HG03060 (cell line): ENCODE data around the gene TMPRSS7.
"Not testable (repeated sequence)": the region's sequence is repeated elsewhere in the genome, so short reads cannot be mapped to it uniquely, and the experiment has no call there.

Experiments used
- ATAC-seq: cut with Tn5 transposase; IDR thresholded peaks from one replicate; pipeline ENCODE4 v1.9.1; 2021; ENCODE audit warnings: low read depth, moderate number of reproducible peaks; ENCODE audit not compliant: unreplicated experiment

Gene TMPRSS7

GRCh38 chr3:112056451-112056929, 22.0 kb downstream of the TMPRSS7 start:
- ATAC-seq: no peak

DNA sequence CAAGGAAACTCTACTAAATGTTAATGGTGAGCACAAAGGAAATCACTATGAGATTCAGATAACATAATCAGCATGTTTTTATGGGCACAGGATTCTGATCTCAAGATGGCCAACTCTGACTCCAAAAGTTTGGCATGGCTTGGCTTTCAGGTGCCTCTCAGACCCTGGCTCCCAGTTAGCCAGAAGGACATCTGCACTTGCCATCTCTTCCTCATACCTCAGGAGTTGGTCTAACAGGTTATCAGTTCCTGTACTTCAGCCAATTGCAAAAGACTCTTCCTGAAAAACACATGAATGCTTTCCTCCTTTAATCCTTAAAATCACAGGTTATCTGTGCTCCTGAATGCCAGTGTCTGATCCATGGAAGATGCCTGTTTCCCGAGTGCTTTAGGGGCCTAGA, 25.0 kb downstream of the TMPRSS7 start:
- ATAC-seq: no peak

GRCh38 chr3:112061152-112061551, 26.6 kb downstream of the TMPRSS7 start:
- ATAC-seq: no peak

DNA sequence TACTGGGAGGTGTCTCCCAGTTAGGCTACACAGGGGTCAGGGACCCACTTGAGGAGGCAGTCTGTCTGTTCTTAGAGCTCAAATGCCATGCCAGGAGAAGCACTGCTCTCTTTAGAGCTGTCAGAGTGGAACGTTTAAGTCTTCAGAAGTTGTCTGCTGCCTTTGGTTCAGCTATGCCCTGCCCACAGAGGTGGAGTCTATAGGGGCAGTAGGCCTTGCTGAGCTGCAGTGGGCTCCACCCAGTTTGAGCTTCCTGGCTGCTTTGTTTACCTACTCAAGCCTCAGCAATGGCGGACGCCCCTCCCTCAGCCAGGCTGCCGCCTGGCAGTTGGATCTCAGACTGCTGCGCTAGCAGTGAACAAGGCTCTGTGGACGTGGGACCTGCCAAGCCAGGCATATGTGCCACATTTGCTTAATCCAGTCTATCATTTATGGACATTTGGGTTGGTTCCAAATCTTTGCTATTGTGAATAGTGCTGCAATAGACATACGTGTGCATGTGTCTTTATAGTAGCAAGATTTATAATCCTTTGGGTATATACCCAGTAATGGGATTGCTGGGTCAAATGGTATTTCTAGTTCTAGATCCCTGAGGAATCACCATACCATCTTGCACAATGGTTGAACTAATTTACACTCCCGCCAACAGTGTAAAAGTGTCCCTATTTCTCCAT, 38.0 kb downstream of the TMPRSS7 start:
- ATAC-seq: not testable (repeated sequence)

DNA sequence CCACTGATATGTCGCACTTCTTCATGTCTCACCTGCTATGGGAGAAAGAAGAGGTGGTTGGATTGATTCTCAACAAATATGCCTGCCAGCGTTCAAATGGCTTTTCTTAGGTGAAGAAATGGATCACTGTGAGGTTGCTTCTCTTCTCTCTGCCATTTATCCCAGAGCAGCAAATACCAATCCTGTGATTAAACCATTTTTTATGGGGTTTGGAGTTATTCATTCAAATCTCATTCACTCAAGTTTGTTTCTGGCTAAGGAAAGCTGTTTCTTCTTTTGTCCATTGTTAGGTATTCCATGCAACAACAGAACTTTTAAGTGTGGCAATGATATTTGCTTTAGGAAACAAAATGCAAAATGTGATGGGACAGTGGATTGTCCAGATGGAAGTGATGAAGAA, 39.5 kb downstream of the TMPRSS7 start:
- no peak for ATAC-seq

- no peak for ATAC-seq
Observed at GRCh38 chr3:112074616-112075497, 40.3 kb downstream of the TMPRSS7 start.

DNA sequence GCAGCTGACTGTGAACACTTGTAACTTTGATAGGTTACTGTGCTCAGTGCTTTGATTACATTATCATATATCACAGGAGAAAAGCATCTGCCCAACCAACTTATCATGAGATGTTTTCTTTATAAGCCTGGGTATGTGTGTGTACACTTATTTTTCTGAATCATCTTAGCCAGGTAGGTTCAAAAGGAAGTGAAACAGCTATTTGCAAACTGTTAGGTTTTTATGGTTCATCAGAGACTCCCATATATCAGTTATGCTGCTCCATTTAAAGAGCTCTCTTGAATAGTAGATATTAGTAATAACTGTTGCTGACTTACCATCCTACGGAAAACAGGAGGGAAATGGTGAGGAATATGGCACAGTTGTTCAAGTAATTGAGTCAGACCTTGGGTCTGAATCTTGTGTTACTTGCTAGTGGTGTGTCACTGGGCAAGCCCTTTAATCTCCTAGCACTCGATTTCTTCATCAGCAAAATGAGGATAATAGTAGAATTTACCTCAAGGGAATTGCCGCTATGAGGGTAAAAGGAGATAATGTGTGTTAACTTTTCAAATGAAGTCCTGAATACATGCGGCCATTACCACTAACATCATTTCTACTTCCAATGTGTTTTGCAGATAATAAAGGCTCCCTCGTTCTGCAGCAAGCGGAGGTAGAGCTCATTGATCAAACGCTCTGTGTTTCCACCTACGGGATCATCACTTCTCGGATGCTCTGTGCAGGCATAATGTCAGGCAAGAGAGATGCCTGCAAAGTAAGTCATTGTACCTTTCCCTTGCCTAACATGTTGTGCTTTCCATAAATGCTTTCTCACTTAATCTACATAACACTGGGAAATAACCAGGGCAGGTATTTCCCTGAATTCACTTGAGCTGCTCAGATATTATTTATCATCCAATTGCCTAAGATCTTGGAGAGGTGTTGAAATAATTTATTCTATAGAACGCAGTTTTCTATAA, 43.9 kb downstream of the TMPRSS7 start:
- ATAC-seq: no peak

- no peak for ATAC-seq
Observed at GRCh38 chr3:112083239-112083638, 48.7 kb downstream of the TMPRSS7 start.

DNA sequence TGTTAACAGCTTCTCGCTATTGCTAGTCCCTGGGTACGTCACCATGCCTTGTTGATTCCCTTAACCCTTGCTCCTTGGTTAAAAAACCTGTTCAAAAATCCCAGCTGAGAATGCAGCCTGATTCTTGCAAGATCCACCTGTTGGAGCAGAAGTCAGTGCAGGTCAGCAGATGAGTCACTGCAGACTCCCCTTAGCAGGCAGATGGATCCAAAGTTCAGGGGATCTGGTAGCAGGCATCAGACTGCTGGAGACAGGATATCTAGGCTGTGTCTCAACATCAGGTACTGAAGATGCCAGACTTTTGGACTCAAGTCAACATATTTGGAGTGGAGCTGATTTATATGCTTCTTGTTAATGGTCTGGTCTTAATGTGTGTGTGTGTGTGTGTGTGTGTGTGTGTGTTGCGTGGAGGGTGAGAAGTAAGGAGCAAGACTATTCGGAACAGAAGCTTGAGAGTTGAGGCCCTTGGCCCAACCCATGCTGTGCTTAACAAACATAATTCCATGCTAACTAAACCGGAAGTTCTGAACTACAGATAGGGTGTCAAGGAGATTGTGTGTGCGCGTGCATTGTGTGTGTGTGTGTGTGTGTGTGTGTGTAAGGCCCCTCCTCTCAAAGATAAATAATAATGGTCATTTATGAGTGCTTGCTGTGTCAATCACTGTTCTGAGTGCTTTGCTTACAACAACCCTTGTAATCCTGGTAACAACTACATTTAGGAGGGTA, 50.6 kb downstream of the TMPRSS7 start:
- ATAC-seq: no peak

- peak; percentile 7 for ATAC-seq
Observed at GRCh38 chr3:112085735-112086075, 51.2 kb downstream of the TMPRSS7 start.

DNA sequence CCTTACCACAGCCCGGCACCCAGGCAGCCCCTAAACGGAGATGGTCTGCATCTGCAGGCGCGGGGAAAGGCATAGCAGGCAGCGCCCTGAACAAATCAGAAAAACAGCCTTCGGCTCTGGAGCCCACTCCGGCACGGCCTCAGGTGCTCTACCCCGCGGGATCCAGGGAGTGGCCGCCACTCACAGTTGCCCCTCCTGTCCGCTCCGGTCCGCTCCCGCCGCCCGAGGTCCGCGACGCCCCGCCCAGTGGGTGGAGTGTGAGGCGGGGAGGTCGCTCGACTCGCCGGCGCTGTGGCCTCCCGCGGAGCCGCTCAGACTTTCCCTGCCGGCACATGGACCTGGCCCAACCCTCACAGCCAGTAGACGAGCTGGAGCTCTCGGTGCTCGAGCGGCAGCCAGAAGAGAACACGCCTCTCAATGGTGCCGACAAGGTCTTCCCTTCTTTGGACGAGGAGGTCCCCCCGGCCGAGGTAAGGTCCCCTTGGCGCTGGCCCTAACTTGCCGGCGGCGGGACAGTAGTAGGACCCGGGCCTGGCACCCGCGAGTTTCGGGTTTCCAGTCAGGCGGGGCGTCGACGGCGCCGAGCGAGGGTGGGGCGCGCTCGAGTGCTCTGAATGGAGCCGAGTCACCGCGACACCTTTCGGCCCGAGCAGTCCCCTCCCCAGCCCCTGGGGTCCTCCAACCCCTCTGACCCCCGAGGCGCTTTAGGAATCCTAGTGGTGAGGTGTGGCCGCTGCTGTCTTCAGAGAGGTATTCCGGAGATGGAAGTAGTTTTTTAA, 51.7 kb downstream of the TMPRSS7 start, which contains the start of gene C3orf52:
C3orf52 (plus strand) TSS at position 314 of the 779 bp plus-strand sequence; CDS start at position 333, 19 bp downstream.
- peak; percentile 48 for ATAC-seq

- ATAC-seq: no peak
Observed at GRCh38 chr3:112086875-112087524, 52.5 kb downstream of the TMPRSS7 start.

- no peak for ATAC-seq
Observed at GRCh38 chr3:112087746-112088145, 53.2 kb downstream of the TMPRSS7 start.

- no peak for ATAC-seq
Observed at GRCh38 chr3:112088944-112089343, 54.4 kb downstream of the TMPRSS7 start.

DNA sequence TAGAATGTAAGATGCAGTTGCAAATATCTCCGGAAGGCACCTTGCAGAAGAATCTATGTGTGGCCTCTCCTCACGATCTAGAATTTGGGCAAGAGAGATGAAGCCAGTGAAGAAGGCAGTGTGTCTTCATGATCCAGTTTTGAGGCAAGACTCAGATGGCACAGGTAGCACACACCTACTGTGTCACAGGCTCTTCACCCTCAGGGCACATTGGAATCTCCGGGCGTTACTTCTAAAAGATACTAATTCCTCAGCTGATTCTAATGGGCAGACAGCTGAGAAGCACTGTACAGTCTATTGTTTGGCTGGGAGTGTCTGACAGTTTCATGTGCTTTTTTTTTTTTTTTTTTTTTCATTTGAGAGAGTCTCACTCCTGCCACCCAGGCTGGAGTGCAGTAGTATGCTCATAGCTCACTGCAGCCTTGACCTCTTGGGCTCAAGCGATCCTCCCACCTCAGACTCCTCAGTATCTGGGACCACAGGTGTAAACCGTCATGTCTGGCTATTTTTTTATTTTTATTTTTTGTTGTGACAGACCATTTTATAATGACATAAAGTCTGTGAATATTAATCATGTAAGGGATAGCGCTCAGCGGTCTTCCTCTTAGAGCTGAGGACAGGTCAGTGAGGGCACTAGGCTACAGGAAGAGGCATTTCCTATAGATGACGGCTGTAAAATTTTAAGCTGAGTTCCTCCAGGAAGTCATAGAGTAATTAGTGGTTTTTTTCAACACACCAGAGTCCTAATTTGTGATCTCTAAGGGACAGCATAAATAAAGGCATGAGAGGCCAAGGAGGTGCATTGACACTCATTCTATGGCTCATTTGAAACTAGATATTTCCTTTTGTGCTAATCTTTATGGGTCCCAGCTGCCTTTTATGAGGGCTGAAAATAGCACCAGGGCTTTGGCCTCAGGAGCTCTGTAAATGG, 55.7 kb downstream of the TMPRSS7 start:
- ATAC-seq: no peak

DNA sequence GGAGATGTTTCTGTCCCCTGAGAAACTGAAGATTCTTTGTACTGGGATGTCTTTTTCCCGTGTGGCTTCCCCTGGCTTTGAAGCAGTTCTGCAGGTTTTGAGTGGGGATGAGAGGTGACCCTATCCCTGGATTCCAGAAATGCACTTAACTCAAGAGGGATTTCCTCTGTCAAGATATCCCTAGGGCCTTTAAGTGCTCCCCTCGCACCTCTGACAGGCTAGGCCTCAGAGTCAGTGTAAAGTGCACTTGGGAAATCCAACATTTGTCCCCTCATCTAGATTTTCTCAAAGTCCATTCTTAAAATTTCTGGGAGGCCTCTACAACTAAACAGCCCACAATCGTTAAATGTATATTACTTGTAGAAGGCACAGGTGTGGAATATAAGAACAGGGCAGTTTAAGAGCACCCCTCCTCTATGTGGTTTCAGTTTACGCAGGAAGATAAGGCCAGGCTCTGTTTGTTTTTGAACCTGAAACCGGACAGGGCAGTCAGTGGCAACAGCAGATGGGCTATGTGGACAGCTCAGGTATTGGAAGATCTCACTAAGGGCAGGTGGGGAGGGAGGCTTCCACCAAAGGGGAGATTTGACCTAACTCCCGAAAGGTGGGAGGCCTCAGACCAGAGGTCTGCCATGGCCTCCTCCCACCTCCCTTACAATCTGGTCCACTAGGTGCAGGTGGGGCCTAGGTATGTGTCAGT, 56.5 kb downstream of the TMPRSS7 start:
- no peak for ATAC-seq
